Stimulated activated naive CD8-positive, alpha-beta T cell treated with anti-CD3 and anti-CD28 coated beads, Interleukin-15, amount 100 ng/mL, for 72 hours (primary cell): ENCODE measurements around the gene TP53TG5.

Experiments used
- ATAC-seq: fragments of 150-1000 bp; cut with Tn5 transposase; 2 replicates; pipeline ENCODE4 v1.10.0; 2021; ENCODE audit warnings: mild to moderate bottlenecking, moderate library complexity
- DNase-seq, 2 donors: peaks; one replicate each; pipeline ENCODE4 v3.0.0; 2021 to 2022
- H3K27ac Mint-ChIP-seq, 2 donors: one replicate each; pipeline ENCODE4 v1.8.0; 2022; ENCODE audit warnings: mild to moderate bottlenecking in 2 of 2, mixed read lengths in 2 of 2, moderate library complexity in 2 of 2
- H3K27me3 Mint-ChIP-seq: one replicate; pipeline ENCODE4 v1.8.0; 2022; ENCODE audit warnings: mixed read lengths
- H3K4me1 Mint-ChIP-seq: one replicate; pipeline ENCODE4 v1.8.0; 2022; ENCODE audit warnings: mild to moderate bottlenecking, mixed read lengths
- H3K4me3 Mint-ChIP-seq, 2 donors: one replicate each; pipeline ENCODE4 v1.8.0; 2022; ENCODE audit warnings: mild to moderate bottlenecking in 2 of 2, mixed read lengths in 2 of 2, moderate library complexity in 1 of 2
- H3K9me3 Mint-ChIP-seq, 2 donors: one replicate each; pipeline ENCODE4 v1.8.0; 2022; ENCODE audit warnings: mixed read lengths in 2 of 2

The TP53TG5 gene

GRCh38 chr20:45346291-45346718 is 31.8 kb downstream of the TP53TG5 start:
- peaks cover 70% of the 10 kb centered on the region for H3K4me1 Mint-ChIP-seq
- ATAC-seq (peak; percentile 32), DNase-seq (peak in 1 of 2 donors; percentile 27)
- H3K27ac Mint-ChIP-seq: no peak overlapping the region
- H3K4me3 Mint-ChIP-seq: peak overlapping the region; percentile 90 to 91
- peaks cover 12% of the 10 kb centered on the region for H3K27me3 Mint-ChIP-seq
- no peaks in the 10 kb centered on the region for H3K9me3 Mint-ChIP-seq

- ATAC-seq (no peak), DNase-seq (no peak)
- Mint-ChIP-seq H3K27ac (no peak overlapping the region), H3K4me3 (peak overlapping the region in 1 of 2 donors; percentile 57), H3K27me3 (peaks cover 12% of the 10 kb centered on the region), H3K4me1 (peaks cover 77% of the 10 kb centered on the region), H3K9me3 (no peaks in the 10 kb centered on the region)
Observed at GRCh38 chr20:45345104-45345936, 32.8 kb downstream of the TP53TG5 start.

- Mint-ChIP-seq H3K27ac (no peak overlapping the region), H3K9me3 (no peaks in the 10 kb centered on the region), H3K27me3 (peaks cover 12% of the 10 kb centered on the region), H3K4me3 (no peak overlapping the region), H3K4me1 (peaks cover 71% of the 10 kb centered on the region)
- DNase-seq: no peak
- ATAC-seq: no peak
Observed at GRCh38 chr20:45344168-45344860, 33.8 kb downstream of the TP53TG5 start.

GRCh38 chr20:45343532-45344167 is 34.5 kb downstream of the TP53TG5 start:
- no peak overlapping the region for H3K4me3 Mint-ChIP-seq
- ATAC-seq (no peak), DNase-seq (no peak)
- H3K27ac Mint-ChIP-seq: no peak overlapping the region
- H3K27me3 Mint-ChIP-seq: peaks cover 12% of the 10 kb centered on the region
- H3K9me3 Mint-ChIP-seq: no peaks in the 10 kb centered on the region
- peaks cover 66% of the 10 kb centered on the region for H3K4me1 Mint-ChIP-seq

GRCh38 chr20:45342855-45343531 is 35.1 kb downstream of the TP53TG5 start:
- peak overlapping the region; percentile 30 to 52 for H3K27ac Mint-ChIP-seq
- no peak overlapping the region for H3K4me3 Mint-ChIP-seq
- peaks cover 63% of the 10 kb centered on the region for H3K4me1 Mint-ChIP-seq
- ATAC-seq (no peak), DNase-seq (no peak)
- H3K9me3 Mint-ChIP-seq: no peaks in the 10 kb centered on the region
- peaks cover 12% of the 10 kb centered on the region for H3K27me3 Mint-ChIP-seq

- ATAC-seq: no peak
- Mint-ChIP-seq H3K9me3 (no peaks in the 10 kb centered on the region), H3K27ac (no peak overlapping the region), H3K4me1 (peaks cover 57% of the 10 kb centered on the region), H3K4me3 (no peak overlapping the region), H3K27me3 (peaks cover 12% of the 10 kb centered on the region)
- DNase-seq: no peak
Observed at GRCh38 chr20:45341939-45342854, 35.9 kb downstream of the TP53TG5 start.

GRCh38 chr20:45341579-45341938 is 36.6 kb downstream of the TP53TG5 start:
- H3K27me3 Mint-ChIP-seq: peaks cover 12% of the 10 kb centered on the region
- DNase-seq (no peak), ATAC-seq (no peak)
- H3K4me3 Mint-ChIP-seq: no peak overlapping the region
- peaks cover 50% of the 10 kb centered on the region for H3K4me1 Mint-ChIP-seq
- H3K27ac Mint-ChIP-seq: no peak overlapping the region
- no peaks in the 10 kb centered on the region for H3K9me3 Mint-ChIP-seq

- no peak for ATAC-seq
Observed at GRCh38 chr20:45340951-45341350, 37.2 kb downstream of the TP53TG5 start.

GRCh38 chr20:45340236-45340847 is 37.8 kb downstream of the TP53TG5 start:
- Mint-ChIP-seq H3K4me3 (no peak overlapping the region), H3K4me1 (peaks cover 38% of the 10 kb centered on the region), H3K27ac (no peak overlapping the region), H3K9me3 (no peaks in the 10 kb centered on the region), H3K27me3 (peaks cover 7% of the 10 kb centered on the region)
- DNase-seq (no peak), ATAC-seq (no peak)

More at GRCh38 chr20:45340951-45341350, 37.2 kb downstream of the TP53TG5 start:
- Mint-ChIP-seq H3K4me1 (peaks cover 44% of the 10 kb centered on the region), H3K4me3 (no peak overlapping the region), H3K27me3 (peaks cover 12% of the 10 kb centered on the region), H3K27ac (no peak overlapping the region), H3K9me3 (no peaks in the 10 kb centered on the region)
- DNase-seq: no peak

- Mint-ChIP-seq H3K27me3 (peaks cover 1% of the 10 kb centered on the region), H3K27ac (no peak overlapping the region)
Observed at GRCh38 chr20:45339799-45340198, 38.3 kb downstream of the TP53TG5 start.

GRCh38 chr20:45339084-45339483 is 39.0 kb downstream of the TP53TG5 start:
- ATAC-seq (no peak), DNase-seq (no peak)
- Mint-ChIP-seq H3K27ac (no peak overlapping the region), H3K9me3 (no peaks in the 10 kb centered on the region), H3K27me3 (no peaks in the 10 kb centered on the region), H3K4me1 (peaks cover 25% of the 10 kb centered on the region), H3K4me3 (no peak overlapping the region)

More at GRCh38 chr20:45339799-45340198, 38.3 kb downstream of the TP53TG5 start:
- Mint-ChIP-seq H3K9me3 (no peaks in the 10 kb centered on the region), H3K4me1 (peaks cover 33% of the 10 kb centered on the region), H3K4me3 (no peak overlapping the region)
- DNase-seq (no peak), ATAC-seq (no peak)

- Mint-ChIP-seq H3K27ac (no peak overlapping the region), H3K27me3 (no peaks in the 10 kb centered on the region)
Observed at GRCh38 chr20:45338121-45339030, 39.7 kb downstream of the TP53TG5 start.

GRCh38 chr20:45337367-45338120 is 40.6 kb downstream of the TP53TG5 start:
- Mint-ChIP-seq H3K27me3 (no peaks in the 10 kb centered on the region), H3K9me3 (no peaks in the 10 kb centered on the region), H3K27ac (peak overlapping the region in 1 of 2 donors; percentile 44), H3K4me1 (peaks cover 13% of the 10 kb centered on the region), H3K4me3 (no peak overlapping the region)
- DNase-seq (no peak), ATAC-seq (no peak)

More at GRCh38 chr20:45338121-45339030, 39.7 kb downstream of the TP53TG5 start:
- H3K4me3 Mint-ChIP-seq: no peak overlapping the region
- no peaks in the 10 kb centered on the region for H3K9me3 Mint-ChIP-seq
- H3K4me1 Mint-ChIP-seq: peaks cover 21% of the 10 kb centered on the region
- no peak for DNase-seq
- no peak for ATAC-seq
